CMK (cell line): ENCODE measurements around the gene HHIPL1.

Experiments used
- DNase-seq: peaks from one replicate; pipeline ENCODE4 v3.0.0-alpha.2; 2010; ENCODE audit warnings: low read depth

HHIPL1 gene

DNA sequence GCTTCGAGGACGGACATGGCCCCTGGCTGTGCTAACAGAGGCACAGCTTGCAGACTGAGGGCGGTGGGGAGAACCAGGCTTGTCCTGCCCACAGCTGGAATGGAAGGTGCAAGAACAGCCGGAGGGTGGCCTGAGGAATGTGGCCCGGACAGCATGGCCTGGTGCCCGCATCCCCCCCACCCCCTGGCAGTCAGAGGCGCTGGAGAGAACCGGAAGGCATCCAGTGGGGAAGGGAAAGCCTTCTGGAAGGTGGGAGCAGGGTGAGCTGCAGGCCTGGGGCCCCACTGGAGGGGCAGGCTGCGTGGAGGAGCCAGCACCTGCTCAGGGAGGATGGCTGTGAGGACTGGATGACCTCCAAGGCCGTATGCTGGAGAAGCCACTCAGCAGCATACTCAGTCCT lies 31.0 kb downstream of the HHIPL1 start:
- DNase-seq = no peak

DNA sequence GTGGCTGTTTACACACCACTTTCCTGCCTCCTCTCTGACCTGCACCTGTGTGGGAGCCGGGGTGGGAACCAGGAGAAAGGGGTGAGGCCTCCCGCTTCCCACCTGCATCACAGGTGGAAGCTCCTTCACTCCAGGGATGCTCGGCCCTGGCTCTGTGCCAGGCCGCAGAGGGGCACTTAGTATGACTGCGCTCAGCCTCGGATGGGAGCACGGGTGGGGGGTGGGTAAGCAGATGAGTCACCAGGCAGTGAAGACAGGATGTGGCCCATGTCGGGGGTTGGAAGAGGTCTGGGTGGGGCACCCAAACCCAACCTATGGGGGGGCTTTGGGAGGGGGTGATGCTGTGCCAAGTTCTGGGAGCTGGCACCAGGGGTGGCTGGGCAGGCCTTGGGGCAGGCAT lies 31.7 kb downstream of the HHIPL1 start:
- no peak for DNase-seq

DNA sequence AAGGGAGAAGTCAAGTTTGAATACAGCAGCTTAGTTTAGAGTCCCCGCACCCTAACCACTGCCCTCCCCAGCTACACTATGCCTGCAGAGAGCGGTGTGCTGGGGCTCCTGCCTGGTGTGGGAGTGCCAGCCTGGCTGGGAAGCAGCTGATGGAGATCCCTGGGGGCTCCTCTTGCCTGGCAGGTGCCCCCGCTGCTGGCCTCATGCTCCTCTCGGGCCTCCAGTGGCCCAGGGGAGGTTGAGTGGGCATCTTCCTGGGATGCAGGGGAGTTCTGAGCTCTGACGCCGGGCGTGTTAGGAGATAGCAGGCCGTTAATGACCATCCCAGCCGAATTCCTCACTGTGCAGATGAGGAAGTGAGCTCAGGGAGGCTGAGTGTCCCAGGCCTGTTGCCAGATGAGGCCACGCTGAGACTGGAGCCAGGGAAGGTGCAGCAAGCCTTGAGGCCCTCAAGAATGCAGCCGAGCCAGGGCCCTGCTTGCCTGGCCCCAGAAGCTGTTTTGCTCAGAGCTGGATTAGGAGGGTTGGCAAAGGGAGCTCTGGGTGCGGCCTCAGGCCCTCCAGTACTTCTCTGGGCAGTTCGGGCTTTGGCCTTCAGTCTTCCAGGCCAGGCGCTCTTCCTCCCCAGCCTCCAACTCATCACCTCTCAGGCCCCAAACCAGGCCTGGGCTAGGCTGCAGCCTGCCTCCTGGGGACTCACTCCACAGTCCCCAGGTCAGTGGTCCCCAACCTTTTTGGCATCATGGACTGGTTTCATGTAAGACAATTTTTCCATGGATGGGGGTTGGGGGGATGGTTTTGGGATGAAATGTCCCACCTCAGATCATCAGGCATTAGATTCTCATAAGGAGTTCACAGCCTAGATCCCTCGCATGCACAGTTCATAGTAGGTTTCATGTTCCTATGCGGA lies 32.6 kb downstream of the HHIPL1 start:
- DNase-seq = no peak

DNA sequence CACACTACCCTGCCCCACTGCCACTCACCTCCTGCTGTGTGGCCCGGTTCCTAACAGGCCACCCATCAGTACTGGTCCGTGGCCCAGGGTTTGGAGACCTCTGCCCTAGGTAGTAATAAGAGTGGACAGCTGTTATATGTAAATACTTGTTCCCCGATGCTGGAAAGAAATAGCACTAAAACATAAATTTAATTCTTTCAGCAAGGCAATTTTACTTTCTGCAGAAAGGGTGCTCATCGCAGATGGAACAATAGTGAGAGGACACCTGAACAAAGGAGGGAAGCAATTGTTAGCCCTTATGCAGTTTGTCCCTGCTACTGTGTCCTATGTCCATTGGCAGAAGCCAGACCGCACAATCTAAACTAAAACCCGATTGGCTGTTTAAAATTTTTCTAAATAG lies 33.3 kb downstream of the HHIPL1 start:
- DNase-seq = no peak

DNA sequence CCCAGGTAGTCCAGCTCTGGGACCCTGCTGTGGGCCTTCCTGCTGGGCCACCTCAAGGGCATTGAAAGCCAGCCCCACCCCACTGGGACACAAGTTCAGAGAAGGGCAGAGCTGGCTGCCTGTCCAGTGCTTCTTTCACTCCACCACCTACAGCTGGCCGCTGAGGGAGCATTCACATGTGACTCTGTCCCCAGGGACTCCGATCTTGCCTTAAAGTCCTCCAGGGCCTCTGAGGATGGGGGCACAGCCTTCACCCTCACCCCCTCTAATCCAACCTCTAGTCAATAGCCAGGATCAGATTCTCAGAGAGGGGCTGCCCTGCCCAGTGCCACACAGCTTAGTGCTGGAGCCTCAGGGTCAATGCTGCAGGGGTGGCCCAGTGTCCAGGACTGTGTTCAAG lies 34.2 kb downstream of the HHIPL1 start:
- DNase-seq = no peak

DNA sequence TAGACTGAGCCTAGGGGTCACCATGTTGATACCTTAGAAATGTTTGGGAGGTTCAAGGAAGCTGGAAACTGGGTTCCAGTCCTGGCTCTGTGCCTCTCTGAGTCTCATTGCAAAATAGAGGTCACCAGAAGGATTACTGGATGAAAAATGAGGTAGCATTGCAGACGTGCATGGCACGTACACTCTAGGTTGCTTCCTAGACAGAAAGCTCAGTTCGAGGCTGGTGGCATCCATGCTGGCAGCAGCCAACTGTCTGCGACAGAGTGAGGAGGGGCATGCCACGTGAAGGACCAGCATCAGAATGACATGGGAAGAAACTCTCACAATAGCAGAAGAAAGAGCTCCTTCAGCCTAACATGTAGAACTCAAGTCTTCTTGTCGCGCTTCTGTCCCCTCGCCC lies 34.6 kb downstream of the HHIPL1 start:
- no peak for DNase-seq

DNA sequence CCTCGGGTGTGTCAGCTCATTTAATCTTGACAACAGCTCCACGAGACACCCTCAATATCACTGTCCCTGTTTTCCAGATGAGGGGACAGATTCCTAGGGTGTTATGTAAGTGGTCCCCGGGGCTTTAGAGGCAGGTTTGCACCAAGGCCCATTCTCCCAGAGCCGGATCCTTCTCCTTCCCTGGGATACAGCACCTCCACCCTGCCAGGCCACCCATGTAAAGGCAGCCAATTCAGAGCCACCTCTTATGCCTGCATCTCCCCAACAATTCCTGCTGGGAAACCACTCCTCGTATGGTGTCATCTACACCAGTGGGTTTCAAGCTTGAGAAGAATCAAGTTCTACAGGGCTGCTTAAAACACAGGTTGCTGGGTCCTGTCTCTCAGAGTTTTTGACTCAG lies 35.1 kb downstream of the HHIPL1 start:
- no peak for DNase-seq

DNA sequence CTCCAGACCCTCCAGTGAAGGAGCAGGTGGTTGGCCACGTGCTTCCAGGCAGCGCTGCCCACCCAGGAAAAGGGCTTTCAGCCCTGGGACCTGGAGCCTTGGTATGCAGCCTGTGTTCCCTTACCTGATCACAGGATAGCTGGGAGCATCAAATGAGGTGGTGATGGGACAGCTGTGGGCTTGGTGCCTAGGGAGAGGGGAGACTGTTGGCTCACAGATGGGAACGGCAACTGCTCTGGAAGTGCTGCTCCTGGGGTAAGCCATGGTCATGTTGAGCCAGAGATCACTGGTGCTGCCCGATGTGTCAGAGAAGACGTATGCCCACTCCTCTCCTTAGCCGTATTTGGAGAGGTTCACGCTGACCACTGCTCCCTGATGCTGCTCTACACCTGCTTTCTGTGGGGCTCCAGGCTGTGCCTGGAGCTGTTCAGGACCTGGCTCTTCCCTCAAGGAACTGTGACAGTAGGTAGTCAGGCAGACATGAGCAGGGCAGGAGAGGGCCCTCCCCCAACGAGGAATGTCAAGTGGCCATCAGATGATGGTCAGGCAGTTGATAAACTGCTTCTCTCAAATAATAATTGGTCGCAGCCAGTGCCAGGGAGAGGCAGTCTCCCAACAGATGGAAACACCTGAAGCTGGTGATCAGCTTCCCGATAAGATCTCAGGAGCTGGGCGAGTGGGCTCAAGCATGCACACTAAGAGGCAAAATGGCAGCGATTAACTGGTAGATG lies 36.3 kb downstream of the HHIPL1 start:
- DNase-seq = no peak

DNA sequence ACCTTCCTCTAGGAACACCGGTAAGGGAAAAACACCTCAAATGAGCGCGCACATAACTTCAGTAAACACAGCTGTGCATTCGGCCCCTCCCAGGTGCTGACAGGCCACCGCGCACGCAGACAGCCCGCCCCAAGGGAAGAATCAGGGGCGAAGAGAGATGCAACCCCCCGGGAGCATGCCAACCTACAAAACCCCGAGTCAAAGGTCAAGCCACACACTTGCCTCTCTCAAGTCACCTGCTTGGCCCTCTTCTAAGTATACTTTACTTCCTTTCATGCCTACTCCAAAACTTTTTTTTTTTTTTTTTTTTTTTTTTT lies 36.9 kb downstream of the HHIPL1 start:
- DNase-seq = no peak

DNA sequence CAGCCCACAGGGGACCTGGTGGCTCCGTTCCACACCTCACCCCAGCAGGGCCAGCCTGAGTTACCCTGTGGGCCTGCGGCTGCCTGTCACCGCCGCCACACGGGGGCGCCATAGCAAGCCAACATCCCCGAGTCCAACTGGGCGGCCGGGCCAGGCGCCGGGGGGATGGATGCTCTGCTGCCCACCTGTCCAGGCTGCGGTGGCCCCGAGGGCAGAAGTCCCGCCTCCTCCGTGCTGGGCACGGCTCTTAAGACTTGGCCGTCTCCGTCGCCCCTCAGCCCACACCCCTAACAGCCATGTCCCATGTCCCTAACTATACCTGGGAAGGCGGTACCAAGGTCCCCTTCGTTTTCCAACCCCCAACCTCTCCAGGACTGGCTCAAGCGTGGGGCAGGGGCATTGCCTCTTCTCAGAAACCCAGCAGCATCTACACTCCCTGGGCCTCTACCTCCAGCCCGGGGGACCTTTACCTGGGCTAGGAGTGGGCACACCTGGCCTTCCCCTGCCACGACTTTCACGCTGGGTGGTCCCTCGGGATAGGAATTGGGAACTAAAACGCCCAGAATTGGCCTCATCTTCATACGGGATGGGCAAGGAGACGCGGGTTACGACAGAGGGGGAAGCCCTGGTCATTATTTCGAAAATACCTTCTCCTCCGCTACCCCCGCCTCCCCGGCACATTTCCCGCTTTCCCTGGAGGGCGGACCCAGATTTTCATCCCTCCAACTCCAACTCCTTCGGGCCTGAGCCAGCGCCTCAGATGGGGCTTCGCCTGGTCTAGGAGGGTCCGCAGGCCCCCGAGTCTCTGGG lies 38.1 kb downstream of the HHIPL1 start:
- no peak for DNase-seq

DNA sequence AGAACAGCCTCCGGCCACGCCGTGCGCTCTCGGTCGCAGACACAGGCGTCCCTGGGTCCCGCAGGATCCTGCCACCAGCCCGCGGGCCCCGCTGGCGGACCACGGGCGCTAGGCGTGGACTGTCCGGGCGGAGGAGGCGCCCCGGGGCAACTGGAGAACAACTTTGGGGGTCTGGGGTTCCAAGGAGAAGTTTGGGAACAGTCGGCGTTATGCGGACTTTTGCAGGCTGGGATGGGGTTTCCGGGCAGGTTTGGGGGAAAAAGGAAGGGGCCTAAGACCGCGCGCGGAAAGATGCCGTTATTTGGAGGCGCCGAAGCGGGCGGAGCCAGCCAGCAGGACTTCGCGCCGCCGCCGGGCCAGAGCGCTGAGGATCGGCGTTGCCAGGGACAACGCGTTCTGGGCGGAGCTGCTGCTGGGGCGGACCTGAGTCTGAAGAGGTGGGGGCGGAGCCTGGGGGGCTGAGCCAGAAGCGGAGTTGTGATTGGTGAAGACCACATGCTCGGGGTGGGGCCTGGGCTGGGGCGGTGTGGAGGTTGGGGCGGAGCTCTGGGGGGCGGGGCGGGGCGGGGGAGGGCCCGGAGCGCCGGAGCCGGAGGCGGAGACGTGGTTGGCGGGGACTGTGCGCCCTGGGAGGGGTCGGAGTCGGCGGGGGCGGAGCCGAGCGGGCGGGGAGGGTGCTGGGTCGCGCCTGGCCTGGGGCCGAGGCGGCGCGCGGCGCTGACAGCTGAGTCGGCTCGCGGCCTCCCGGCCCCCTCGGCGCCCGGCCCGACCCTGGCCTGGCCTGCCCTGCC lies 38.9 kb downstream of the HHIPL1 start, which contains the start of gene CYP46A1:
Gene CYP46A1 (plus strand): TSS at position 680 of the 791 bp plus-strand sequence. CDS start 120 bp downstream, outside the sequence.
- peak; percentile 95 for DNase-seq

DNA sequence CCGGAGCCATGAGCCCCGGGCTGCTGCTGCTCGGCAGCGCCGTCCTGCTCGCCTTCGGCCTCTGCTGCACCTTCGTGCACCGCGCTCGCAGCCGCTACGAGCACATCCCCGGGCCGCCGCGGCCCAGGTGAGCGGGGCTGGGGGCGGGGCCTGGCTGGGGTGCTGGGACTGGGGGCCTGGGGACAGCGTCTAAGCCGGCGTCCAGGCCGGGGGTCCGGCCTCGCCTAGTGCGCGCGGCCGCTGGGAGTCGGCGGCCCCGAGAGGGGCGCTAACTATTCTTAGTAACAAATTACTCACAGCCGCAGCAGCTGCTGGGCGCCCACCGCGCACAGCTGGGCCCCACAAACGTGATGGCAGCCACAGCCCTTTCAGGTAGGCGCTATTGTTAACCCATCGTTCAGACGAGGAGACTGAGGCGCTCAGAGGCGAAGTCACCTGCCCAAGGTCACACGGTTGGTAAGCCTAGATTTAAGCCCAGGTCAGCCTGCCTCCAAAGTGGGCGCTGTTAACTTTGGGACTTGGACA lies 39.5 kb downstream of the HHIPL1 start:
- DNase-seq = no peak

DNA sequence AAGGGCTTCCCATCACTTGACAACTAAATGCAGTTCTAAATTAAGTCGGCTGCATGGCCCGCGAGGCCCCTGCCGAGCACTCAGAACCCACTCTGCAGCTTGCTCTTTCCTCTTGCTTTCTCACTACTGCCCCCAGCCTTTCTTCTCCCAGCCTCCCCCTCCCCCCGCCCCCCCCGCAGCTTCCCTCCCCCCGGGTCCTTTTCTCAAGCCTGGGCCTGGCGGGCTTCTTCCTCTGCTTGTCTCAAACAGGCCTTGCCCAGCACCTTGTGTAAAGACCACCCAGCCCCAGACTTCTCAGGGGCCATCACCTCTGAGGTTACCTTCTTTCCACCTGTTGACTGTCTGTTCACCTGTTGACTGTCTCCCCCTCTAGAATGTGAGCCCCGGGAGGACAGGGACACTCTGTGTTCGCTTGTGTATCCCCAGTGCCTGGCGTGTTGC lies 40.2 kb downstream of the HHIPL1 start:
- DNase-seq = no peak

DNA sequence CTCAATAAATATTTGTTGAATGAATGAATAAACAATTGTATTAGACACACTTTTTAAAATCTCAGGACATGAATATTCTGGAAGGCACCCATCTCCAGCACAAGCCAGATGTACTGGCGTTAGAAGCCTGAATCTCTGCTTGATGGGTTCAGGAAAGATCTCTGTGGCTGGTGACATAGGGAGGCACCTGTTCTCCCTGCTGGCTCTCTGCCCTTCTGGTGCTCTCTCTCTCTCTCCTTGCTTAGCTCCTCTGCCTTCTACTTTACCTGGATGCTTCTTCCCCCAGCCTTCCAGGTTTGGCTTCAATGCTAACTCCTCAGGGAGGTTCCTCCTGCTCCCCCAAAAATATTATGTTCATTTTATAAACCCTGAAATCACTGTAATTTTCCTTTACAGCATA lies 40.7 kb downstream of the HHIPL1 start:
- DNase-seq = no peak

DNA sequence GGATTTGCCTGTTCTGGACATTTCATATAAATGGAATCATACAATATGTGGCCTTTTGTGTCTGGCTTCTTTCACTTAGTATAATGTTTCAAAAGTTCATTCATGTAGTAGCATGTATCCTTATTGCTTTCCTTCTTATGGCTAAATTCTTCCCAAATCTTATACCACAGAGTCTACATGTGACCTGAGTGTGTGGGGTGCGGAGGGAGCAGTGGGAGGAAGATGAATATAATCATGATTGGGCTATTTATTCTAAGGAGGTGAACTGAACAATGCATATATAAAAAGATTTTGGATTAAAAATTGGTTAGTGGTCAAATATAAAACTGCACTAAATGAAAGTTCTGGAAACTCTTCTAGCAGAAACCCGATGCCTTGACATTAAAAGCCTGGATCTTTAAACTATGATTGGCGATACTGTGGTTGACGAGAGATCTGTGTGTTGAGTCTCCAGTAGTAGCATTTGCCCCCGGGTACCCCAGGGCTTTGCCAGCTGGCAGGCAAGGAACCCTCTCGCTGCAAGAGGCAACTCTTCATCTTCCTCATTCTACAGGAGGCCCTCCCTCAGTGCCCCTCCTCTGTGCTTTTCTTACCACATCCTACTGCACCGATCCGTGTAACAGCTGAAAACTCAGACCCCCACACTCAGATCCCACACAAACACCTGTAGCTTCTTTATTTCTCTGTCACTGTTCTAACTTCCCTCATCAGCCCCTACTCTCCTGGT lies 41.8 kb downstream of the HHIPL1 start:
- no peak for DNase-seq

DNA sequence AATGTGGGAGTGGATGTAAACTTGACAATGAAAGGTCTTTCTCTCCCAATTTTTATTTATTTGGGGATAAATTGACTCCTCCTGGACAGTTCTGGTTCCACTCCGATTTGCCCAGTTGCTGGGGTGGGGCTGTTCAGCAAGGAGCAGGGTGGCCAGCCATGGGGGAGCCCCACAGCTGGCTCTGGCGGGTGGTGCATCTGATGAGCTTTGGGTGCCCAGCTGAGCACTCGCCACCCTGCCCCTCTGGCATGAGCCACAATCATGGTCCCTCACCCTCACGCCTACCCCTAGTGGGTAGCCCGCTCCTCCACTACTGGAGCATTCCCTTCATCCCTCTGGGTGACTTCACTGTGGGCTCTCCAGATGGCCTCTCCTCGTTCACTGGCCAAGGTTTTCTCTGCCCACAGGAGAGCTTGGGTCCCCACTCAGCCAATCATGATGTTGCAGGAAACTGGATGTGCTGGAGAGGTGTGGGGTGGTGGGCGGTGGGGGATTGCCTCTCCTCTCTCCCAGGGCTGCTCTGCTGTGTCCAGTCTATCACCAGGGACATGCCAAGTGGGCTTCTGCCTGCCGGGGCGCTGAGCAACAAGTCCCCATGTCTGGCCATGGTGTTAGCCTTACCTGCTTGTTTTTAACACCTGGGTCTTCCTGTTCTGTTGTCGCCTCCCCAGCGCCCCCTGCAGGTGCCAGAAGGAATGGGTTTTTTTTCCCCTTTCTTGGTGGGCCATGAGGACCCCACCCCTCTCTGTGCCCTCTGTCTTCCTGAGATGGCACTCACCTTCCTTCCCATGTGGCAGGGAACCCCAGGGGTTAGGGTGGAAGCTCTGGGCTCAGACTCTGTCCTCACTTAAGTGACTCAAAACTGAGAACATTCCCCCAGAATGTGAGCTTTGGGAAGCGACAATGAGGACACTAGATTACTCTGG lies 42.6 kb downstream of the HHIPL1 start:
- DNase-seq = no peak

DNA sequence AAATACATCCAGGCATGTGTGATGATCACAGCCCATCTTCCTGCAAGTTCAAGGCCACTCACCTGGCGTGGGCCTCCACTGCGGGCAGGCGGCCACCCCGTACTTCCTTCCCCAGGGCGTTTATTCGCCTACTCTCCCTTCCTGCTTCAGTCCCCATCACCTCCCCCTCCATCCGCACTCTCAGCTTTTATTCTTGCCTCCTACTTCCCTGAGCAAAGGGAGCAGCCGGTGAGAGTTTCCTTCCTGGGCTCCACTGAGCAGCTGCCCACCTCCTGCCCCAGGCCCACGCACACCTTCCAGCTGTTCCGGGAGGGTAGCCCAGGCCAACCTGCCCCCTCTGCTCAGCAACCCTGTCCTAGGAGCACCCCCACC lies 43.3 kb downstream of the HHIPL1 start:
- DNase-seq = no peak

DNA sequence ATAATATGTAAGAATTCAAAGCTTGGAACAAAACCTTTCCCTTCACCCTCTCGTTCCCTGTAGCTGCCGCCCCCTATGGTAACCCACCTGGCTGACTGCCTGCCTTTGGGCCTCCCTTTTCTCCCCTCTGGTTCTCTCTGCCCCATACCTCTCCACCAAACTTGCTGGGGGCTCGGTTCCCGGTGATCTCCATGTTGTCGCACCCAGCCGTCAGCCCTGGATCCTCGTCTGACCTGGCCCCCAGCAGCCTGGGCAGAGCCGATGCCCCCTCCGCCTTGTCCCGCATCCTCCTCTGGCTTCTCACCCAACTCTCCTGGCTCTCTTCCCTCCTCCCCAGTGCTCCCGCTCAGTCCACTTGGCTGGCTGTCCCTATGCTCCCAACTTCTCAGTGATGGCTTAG lies 43.7 kb downstream of the HHIPL1 start:
- DNase-seq = no peak
